CD14-positive monocyte (primary cell): ENCODE results near the gene PDZD7. TPM values are rescaled to one million over a fixed set of nuclear protein-coding genes. Genes with fewer than 3 reads are reported as not detected.

ENCODE experiments used
- DNase-seq, 3 donors: peaks; one replicate each; pipeline ENCODE4 v3.0.0-alpha.2; 2011 to 2022
- H2AFZ ChIP-seq: 2 replicates; pipeline ENCODE4 v1.6.0; 2012; ENCODE audit warnings: mild to moderate bottlenecking, low read depth, low read length, inconsistent platforms; ENCODE audit not compliant: insufficient read depth, poor library complexity, severe bottlenecking
- H3K27ac ChIP-seq, 2 donors: 1 replicate in 1 of 2; 2 replicates in 1 of 2; pipeline ENCODE4 v1.5.1; 2012 to 2013; ENCODE audit warnings: low read length in 2 of 2, control low read depth in 1 of 2, inconsistent platforms in 1 of 2, low read depth in 1 of 2, mild to moderate bottlenecking in 1 of 2
- H3K27me3 ChIP-seq, 2 donors: one replicate each; pipeline versions ENCODE4 v1.6.0 to v1.6.1; 2011 to 2013; ENCODE audit warnings: low read length in 2 of 2; ENCODE audit not compliant: control insufficient read depth in 2 of 2, insufficient read depth in 2 of 2
- H3K36me3 ChIP-seq, 2 donors: replicated peaks in 1 of 2; 1 replicate in 1 of 2; 2 replicates in 1 of 2; pipeline versions ENCODE4 v1.5.1 to v1.6.1; 2012 to 2013; ENCODE audit warnings: low read length in 2 of 2, control low read depth in 1 of 2, inconsistent platforms in 1 of 2, mild to moderate bottlenecking in 1 of 2; ENCODE audit not compliant: insufficient read depth in 2 of 2, control insufficient read depth in 1 of 2
- H3K4me1 ChIP-seq, 2 donors: 1 replicate in 1 of 2; 2 replicates in 1 of 2; pipeline versions ENCODE4 v1.5.1 to v1.6.1; 2012 to 2013; ENCODE audit warnings: low read length in 2 of 2, control low read depth in 1 of 2, inconsistent platforms in 1 of 2, mild to moderate bottlenecking in 1 of 2, moderate library complexity in 1 of 2; ENCODE audit not compliant: insufficient read depth in 2 of 2, control insufficient read depth in 1 of 2
- H3K4me2 ChIP-seq: replicated peaks from 2 replicates; pipeline ENCODE3; 2012; ENCODE audit warnings: low read length, moderate library complexity, mild to moderate bottlenecking; ENCODE audit not compliant: poor library complexity, severe bottlenecking; ENCODE audit errors: extremely low read depth
- H3K4me3 ChIP-seq, 3 experiments: fragments of 200-600 bp in 1 of 3; sonication (generic) in 1 of 3; replicated peaks in 1 of 3; 1 replicate in 2 of 3; 2 replicates in 1 of 3; pipeline ENCODE4 v1.5.1; 2011 to 2013; ENCODE audit warnings: low read length in 3 of 3, mild to moderate bottlenecking in 3 of 3, control low read depth in 2 of 3, low read depth in 2 of 3, inconsistent platforms in 1 of 3, moderate library complexity in 1 of 3
- H3K79me2 ChIP-seq: 2 replicates; pipeline ENCODE4 v1.6.0; 2012; ENCODE audit warnings: mild to moderate bottlenecking, control low read depth, inconsistent platforms, low read length, moderate library complexity; ENCODE audit not compliant: insufficient read depth
- H3K9ac ChIP-seq: 2 replicates; pipeline ENCODE4 v1.6.0; 2017; ENCODE audit warnings: low read length, mild to moderate bottlenecking; ENCODE audit not compliant: insufficient read depth, poor library complexity, severe bottlenecking
- H3K9me3 ChIP-seq, 2 donors: replicated peaks in 1 of 2; 1 replicate in 1 of 2; 2 replicates in 1 of 2; pipeline versions ENCODE4 v1.5.1 to v1.6.1; 2012 to 2013; ENCODE audit warnings: low read length in 2 of 2, control low read depth in 1 of 2; ENCODE audit not compliant: control insufficient read depth in 1 of 2, insufficient read depth in 1 of 2
- H4K20me1 ChIP-seq: 2 replicates; pipeline ENCODE4 v1.6.0; 2012; ENCODE audit warnings: mild to moderate bottlenecking, low read length, control low read depth, moderate library complexity; ENCODE audit not compliant: insufficient read depth
- H3K27ac Mint-ChIP-seq, 7 donors: one replicate each; pipeline ENCODE4 v1.8.0; 2020; ENCODE audit warnings: mild to moderate bottlenecking in 7 of 7, mixed read lengths in 7 of 7, moderate library complexity in 6 of 7, inconsistent platforms in 2 of 7
- H3K27me3 Mint-ChIP-seq, 3 donors: one replicate each; pipeline ENCODE4 v1.8.0; 2021 to 2022; ENCODE audit warnings: low read depth in 3 of 3, mild to moderate bottlenecking in 3 of 3, mixed read lengths in 3 of 3, moderate library complexity in 3 of 3, inconsistent platforms in 1 of 3
- H3K36me3 Mint-ChIP-seq, 2 donors: one replicate each; pipeline ENCODE4 v1.8.0; 2020; ENCODE audit warnings: mixed read lengths in 2 of 2, inconsistent platforms in 1 of 2, mild to moderate bottlenecking in 1 of 2
- H3K4me1 Mint-ChIP-seq: one replicate; pipeline ENCODE4 v1.8.0; 2020; ENCODE audit warnings: mild to moderate bottlenecking, mixed read lengths
- H3K4me3 Mint-ChIP-seq, 2 donors: one replicate each; pipeline ENCODE4 v1.8.0; 2020; ENCODE audit warnings: mild to moderate bottlenecking in 2 of 2, mixed read lengths in 2 of 2, moderate library complexity in 1 of 2
- H3K9me3 Mint-ChIP-seq, 7 donors: one replicate each; pipeline ENCODE4 v1.8.0; 2020 to 2022; ENCODE audit warnings: mixed read lengths in 7 of 7, mild to moderate bottlenecking in 6 of 7, moderate library complexity in 6 of 7, inconsistent platforms in 2 of 7
- WGBS: methylation state at CpG from one replicate; pipeline ENCODE4 v1.1.5; 2013; ENCODE audit warnings: missing lambda C conversion rate; ENCODE audit not compliant: insufficient coverage; 5-methylcytosine and 5-hydroxymethylcytosine counted together
- intact Hi-C, 2 donors: fragments of 100-400 bp; cut with micrococcal nuclease; formaldehyde crosslinking; loops; one replicate each; pipeline versions ENCODE4 v1.15.0 to v1.15.1; 2023
- polyA plus RNA-seq, 3 donors: library from polyadenylated mRNA; depleted of rRNA in 1 of 3; unstranded in 2 of 3; stranded (reverse) in 1 of 3; fragments of 300-500 nt in 2 of 3; fragments of >200 nt in 1 of 3; fragmentation: Illumina TruSeq in 2 of 3; gene quantifications; 1 replicate in 2 of 3; 2 replicates in 1 of 3; pipeline ENCODE4 v1.2.3, GENCODE V29; 2012 to 2021
- TF ChIP-seq, protein P1 (sequence below): fragments of 200-600 bp; IDR thresholded peaks from one replicate; pipeline ENCODE4 v1.8.0; 2022; ENCODE audit warnings: antibody characterized with exemption, mild to moderate bottlenecking

Gene PDZD7
- polyA plus RNA-seq, 3 donors = 0.73 TPM; not detected in 2

- Mint-ChIP-seq H3K27ac (peak overlapping the region in 1 of 7 donors; percentile 42), H3K9me3 (peaks cover 0 to 6% (median 4%) of the 10 kb centered on the region in 7 donors), H3K36me3 (peaks cover 43% of the 10 kb centered on the region in 2 donors), H3K27me3 (peaks cover 0 to 2% (median 0%) of the 10 kb centered on the region in 3 donors), H3K4me3 (no peak overlapping the region), H3K4me1 (peaks cover 25% of the 10 kb centered on the region)
- Histone ChIP-seq H3K9ac (no peak overlapping the region), H3K79me2 (peaks cover 32% of the 10 kb centered on the region), H2AFZ (no peak overlapping the region), H3K4me1 (peaks cover 16 to 24% of the 10 kb centered on the region in 2 donors), H3K9me3 (no peaks in the 10 kb centered on the region), H4K20me1 (no peaks in the 10 kb centered on the region), H3K4me3 (no peak overlapping the region), H3K36me3 (peaks cover 15 to 58% of the 10 kb centered on the region in 2 donors), H3K27ac (no peak overlapping the region), H3K27me3 (no peaks in the 10 kb centered on the region), H3K4me2 (no peak overlapping the region)
- 83% methylated on average over 2 of the region's 5 CpGs for WGBS
- intact Hi-C loops = loop anchor here (5.0 to 10.0 kb wide), 2 partner anchors 71 to 73 kb away; partner anchors contain the start of gene SLF2 (in 2 of the 2)
- DNase-seq = no peak
- TF ChIP-seq, protein P1, sequence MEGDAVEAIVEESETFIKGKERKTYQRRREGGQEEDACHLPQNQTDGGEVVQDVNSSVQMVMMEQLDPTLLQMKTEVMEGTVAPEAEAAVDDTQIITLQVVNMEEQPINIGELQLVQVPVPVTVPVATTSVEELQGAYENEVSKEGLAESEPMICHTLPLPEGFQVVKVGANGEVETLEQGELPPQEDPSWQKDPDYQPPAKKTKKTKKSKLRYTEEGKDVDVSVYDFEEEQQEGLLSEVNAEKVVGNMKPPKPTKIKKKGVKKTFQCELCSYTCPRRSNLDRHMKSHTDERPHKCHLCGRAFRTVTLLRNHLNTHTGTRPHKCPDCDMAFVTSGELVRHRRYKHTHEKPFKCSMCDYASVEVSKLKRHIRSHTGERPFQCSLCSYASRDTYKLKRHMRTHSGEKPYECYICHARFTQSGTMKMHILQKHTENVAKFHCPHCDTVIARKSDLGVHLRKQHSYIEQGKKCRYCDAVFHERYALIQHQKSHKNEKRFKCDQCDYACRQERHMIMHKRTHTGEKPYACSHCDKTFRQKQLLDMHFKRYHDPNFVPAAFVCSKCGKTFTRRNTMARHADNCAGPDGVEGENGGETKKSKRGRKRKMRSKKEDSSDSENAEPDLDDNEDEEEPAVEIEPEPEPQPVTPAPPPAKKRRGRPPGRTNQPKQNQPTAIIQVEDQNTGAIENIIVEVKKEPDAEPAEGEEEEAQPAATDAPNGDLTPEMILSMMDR = no peak
Measured at GRCh38 chr10:100985336-100985735, 45.6 kb downstream of the PDZD7 start.

DNA sequence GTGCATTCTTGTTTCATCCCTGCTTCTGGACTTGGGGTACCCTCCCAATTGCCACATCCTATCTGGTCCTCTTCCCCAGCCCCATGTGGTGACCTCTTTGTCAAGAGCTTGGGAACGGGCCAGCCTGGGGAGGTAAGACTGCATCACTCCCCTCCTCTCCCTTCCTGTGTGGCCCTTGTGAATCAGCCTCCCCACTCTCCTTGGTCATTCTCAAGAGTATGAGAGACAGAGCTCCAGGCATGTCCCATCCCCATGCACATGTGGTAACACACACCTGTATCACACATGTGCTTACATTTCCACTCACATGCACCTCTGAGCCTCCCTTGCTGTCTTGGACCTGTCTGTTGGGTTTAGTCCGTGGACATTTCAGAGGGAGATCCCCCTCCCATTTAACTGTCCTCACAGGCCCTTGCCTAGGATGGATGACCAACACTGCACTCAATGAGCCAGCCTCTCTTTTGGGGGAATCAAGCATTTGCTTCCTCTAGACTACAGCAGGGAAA, 46.2 kb downstream of the PDZD7 start:
- H3K79me2 ChIP-seq = peaks cover 32% of the 10 kb centered on the region
- no peak overlapping the region for H3K4me2 ChIP-seq
- no peak overlapping the region for H3K9ac ChIP-seq
- no peak overlapping the region for H3K4me3 ChIP-seq
- intact Hi-C loops = loop anchor here (5.0 to 10.0 kb wide), 2 partner anchors 70 to 72 kb away; partner anchors contain the start of gene SLF2 (in 2 of the 2)
- H3K27ac ChIP-seq = no peak overlapping the region
- H3K27me3 Mint-ChIP-seq = peaks cover 0 to 2% (median 0%) of the 10 kb centered on the region in 3 donors
- peaks cover 16 to 24% of the 10 kb centered on the region in 2 donors for H3K4me1 ChIP-seq
- WGBS = 100% methylated on average over 1 of the region's 2 CpGs
- no peak for DNase-seq
- TF ChIP-seq, protein P1 = no peak
- H3K36me3 Mint-ChIP-seq = peaks cover 44 to 45% of the 10 kb centered on the region in 2 donors
- H3K4me1 Mint-ChIP-seq = peaks cover 25% of the 10 kb centered on the region
- no peaks in the 10 kb centered on the region for H3K9me3 ChIP-seq
- H3K27ac Mint-ChIP-seq = no peak overlapping the region
- H2AFZ ChIP-seq = no peak overlapping the region
- H4K20me1 ChIP-seq = no peaks in the 10 kb centered on the region
- peaks cover 13 to 58% of the 10 kb centered on the region in 2 donors for H3K36me3 ChIP-seq
- H3K9me3 Mint-ChIP-seq = peaks cover 0 to 6% (median 4%) of the 10 kb centered on the region in 7 donors
- no peaks in the 10 kb centered on the region for H3K27me3 ChIP-seq
- H3K4me3 Mint-ChIP-seq = no peak overlapping the region
